HL-60 (cell line): ENCODE measurements around the gene PTPRN2.

Source experiments
- DNase-seq, 2 experiments: peaks; one replicate each; pipeline ENCODE4 v3.0.0-alpha.2; 2010 to 2020; ENCODE audit warnings: low read depth in 1 of 2, low spot score in 1 of 2
- H3K27ac ChIP-seq: fragments of 250-450 bp; sonication (Bioruptor Pico); replicated peaks from 2 replicates; pipeline ENCODE4 v1.5.1; 2020; ENCODE audit warnings: mild to moderate bottlenecking, moderate library complexity
- H3K27me3 ChIP-seq: fragments of 250-450 bp; sonication (Bioruptor Pico); 2 replicates; pipeline ENCODE4 v1.5.1; 2021; ENCODE audit warnings: mild to moderate bottlenecking, moderate library complexity; ENCODE audit not compliant: insufficient read depth, poor library complexity, severe bottlenecking
- H3K4me3 ChIP-seq: replicated peaks from 2 replicates; pipeline ENCODE4 v1.5.1; 2011; ENCODE audit warnings: mild to moderate bottlenecking, control low read depth, low read length; ENCODE audit not compliant: insufficient read depth
- CTCF ChIP-seq: IDR thresholded peaks from one replicate; pipeline ENCODE4 v1.5.1; 2011; ENCODE audit warnings: low read length, control low read depth, inconsistent platforms; ENCODE audit not compliant: insufficient read depth
- GABPA ChIP-seq: IDR thresholded peaks from 2 replicates; pipeline ENCODE4 v1.6.1; 2012; ENCODE audit warnings: low read depth
- POLR2AphosphoS5 ChIP-seq: IDR thresholded peaks from 2 replicates; pipeline ENCODE4 v1.6.1; 2012; ENCODE audit warnings: low read depth
- REST ChIP-seq: IDR thresholded peaks from 2 replicates; pipeline ENCODE4 v1.6.1; 2012; ENCODE audit warnings: low read depth; ENCODE audit not compliant: insufficient replicate concordance
- SPI1 ChIP-seq: IDR thresholded peaks from 2 replicates; pipeline ENCODE4 v1.6.1; 2012; ENCODE audit warnings: low read depth, mild to moderate bottlenecking, borderline replicate concordance

PTPRN2 gene

GRCh38 chr7:158085741-158086695 is 501.6 kb downstream of the PTPRN2 start:
- no peak overlapping the region for H3K27ac ChIP-seq
- no peak for DNase-seq
- H3K4me3 ChIP-seq, result no peak overlapping the region
- TF ChIP-seq CTCF (no peak), POLR2AphosphoS5 (no peak), SPI1 (no peak)
- H3K27me3 ChIP-seq, result no peaks in the 10 kb centered on the region

GRCh38 chr7:158084555-158084954 is 503.1 kb downstream of the PTPRN2 start:
- no peak for TF ChIP-seq CTCF
- TF ChIP-seq POLR2AphosphoS5, result no peak
- no peak for TF ChIP-seq SPI1
- TF ChIP-seq REST, result no peak
- no peak for TF ChIP-seq GABPA
- no peak overlapping the region for H3K4me3 ChIP-seq
- no peaks in the 10 kb centered on the region for H3K27me3 ChIP-seq
- no peak for DNase-seq
- no peak overlapping the region for H3K27ac ChIP-seq

GRCh38 chr7:158083526-158084310 is 503.9 kb downstream of the PTPRN2 start:
- TF ChIP-seq POLR2AphosphoS5 (no peak), CTCF (no peak)
- no peak overlapping the region for H3K4me3 ChIP-seq
- no peak for DNase-seq
- no peaks in the 10 kb centered on the region for H3K27me3 ChIP-seq
- no peak overlapping the region for H3K27ac ChIP-seq

GRCh38 chr7:158082761-158083160 is 504.9 kb downstream of the PTPRN2 start:
- Histone ChIP-seq H3K4me3 (no peak overlapping the region), H3K27me3 (no peaks in the 10 kb centered on the region), H3K27ac (no peak overlapping the region)
- no peak for DNase-seq
- TF ChIP-seq SPI1 (no peak), POLR2AphosphoS5 (no peak), CTCF (no peak)
